HG03196 (cell line): ENCODE results near the gene A2ML1.
"Not testable (repeated sequence)": the region's sequence is repeated elsewhere in the genome, so short reads cannot be mapped to it uniquely, and the experiment has no call there.

Experiments used
- ATAC-seq: cut with Tn5 transposase; IDR thresholded peaks from one replicate; pipeline ENCODE4 v1.9.1; 2021; ENCODE audit not compliant: unreplicated experiment

A2ML1 gene

DNA sequence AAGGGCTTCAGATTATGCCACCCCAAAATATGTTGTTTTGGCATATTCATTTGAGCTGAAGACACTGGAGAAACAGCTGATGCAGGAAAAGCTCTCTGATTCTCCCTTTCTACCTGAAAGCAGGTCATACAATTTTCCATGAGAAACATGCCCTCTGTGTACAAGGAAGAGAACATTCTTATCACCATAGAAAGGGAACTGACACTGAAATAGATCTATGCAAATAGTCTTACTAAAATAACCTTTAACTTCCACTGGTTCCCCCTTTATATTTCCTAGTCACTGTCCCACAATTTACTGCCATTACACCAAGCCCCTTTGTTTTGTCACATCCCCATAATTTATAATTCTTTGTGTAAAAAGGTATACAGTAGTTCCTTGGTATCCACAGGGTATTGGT lies 82.2 kb downstream of the A2ML1 start:
- ATAC-seq = no peak

DNA sequence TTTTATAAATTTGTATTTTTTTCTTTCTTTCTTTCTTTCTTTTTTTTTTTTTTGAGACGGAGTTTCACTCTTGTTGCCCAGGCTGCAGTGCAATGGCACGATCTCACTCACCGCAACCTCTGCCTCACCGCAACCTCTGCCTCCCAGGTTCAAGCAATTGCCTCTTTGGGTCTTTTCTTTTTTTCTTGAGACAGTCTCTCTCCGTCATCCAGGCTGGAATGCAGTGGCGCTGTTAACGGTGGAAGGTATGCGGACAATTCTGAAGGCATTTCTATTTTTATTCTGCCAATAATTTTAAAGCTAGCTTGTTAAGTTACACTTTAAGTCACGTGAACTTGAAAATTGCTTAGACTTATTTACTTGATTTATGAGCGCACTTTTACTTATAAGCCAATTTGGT lies 83.1 kb downstream of the A2ML1 start:
- no peak for ATAC-seq

DNA sequence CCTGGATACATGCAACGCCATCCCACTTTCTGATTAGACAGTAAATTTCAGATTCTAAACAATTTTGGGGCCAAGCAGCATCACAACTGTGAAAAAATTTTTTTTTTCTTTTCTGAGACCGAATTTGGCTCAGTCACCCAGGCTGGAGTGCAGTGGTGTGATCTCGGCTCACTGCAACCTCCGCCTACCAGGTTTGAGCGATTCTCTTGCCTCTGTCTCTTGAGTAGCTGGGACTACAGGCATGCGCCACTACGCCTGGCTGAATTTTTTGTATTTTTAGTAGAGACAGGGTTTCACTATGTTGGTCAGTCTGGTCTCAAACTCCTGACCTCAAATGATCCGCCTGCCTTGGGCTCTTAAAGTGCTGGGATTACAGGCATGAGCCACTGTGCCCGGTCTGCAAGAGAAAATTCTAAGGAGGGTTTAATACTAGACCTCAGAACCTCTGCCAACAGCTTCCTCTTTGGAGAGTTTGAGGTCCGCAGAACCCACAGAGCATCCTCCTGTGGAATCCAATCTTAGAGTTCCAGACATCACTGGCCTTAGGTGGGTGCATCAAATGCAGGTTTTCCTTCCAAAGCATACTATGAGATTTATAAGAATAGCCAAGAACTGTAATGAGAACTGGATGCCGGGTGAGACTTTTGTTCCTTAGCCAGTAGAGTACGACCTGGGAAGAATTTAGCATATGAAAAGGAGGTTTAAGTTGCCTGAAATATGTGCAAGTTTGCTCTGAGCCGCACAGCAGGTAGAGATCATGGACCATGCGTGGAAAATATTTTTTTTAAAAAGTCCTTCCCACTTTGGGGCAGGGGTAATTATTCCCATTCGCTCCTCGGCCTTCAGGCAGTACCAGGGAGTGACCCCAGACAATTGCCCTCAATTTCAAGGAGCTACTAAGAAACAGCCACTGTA lies 84.1 kb downstream of the A2ML1 start:
- no peak for ATAC-seq

DNA sequence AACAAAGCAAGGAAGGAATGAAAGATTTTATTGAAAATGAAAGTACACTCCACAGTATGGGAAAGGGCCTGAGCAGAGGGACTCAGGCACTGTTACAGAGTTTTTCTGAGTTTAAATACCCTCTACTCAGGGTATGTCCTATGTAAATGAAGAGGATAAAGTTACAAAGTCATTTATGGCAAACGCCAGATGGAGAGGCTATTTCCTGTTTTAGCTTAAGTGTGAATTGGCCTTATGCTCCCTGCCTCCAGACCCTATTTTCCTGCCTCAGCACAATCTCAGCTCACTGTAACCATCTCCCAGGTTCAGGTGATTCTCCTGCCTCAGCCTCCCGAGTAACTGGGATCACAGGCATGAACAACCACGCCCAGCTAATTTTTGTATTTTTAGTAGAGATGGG lies 85.1 kb downstream of the A2ML1 start:
- ATAC-seq = no peak

DNA sequence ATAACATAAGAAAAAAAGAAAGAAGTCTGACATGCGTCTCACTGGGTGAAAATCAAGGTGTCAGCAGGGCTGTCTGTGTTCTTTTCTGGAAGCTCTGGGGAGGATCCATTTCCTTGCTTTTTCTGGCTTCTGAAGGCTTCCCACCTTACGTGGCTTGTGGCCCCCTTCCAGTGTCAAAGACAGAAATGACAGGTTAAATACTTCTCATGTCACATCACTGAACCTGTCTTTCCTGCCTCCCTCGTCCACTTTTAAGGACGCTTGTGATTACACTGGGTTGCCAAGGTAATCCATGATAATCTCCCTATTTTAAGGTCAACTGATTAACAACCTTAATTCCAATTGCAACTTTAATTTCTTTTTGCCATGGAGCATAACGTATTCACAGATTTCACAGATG lies 87.3 kb downstream of the A2ML1 start:
- no peak for ATAC-seq

DNA sequence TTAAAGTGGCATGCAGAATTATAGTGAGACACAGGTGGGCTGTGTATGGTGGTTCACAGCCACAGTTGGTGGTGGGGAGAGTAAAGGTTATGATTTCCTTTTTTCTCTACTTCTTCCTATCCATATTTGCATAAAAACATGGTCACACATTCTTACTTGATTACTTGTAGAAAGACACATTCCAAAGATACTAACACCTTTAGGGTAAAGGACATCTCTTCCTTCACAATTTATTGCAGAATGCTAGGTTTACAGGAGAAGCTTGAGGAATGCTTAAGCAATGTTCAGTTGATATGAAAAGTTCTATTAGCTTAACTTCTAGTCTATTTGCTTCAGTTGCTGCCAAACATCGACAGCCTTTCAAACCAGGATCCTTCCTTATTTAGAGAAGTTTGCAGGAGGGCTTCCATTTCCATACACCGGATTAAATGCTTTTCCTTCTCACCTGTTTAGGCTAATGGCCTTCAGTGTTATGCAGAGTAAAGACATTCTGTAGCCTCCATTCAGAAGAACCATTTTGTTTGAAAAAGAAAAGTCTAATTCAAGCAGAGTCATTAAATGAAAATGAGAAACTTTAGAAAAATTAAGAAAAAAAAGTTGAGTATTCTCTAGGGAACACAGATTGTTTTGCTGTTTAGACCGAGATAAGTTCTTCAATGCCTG lies 89.3 kb downstream of the A2ML1 start:
- no peak for ATAC-seq

DNA sequence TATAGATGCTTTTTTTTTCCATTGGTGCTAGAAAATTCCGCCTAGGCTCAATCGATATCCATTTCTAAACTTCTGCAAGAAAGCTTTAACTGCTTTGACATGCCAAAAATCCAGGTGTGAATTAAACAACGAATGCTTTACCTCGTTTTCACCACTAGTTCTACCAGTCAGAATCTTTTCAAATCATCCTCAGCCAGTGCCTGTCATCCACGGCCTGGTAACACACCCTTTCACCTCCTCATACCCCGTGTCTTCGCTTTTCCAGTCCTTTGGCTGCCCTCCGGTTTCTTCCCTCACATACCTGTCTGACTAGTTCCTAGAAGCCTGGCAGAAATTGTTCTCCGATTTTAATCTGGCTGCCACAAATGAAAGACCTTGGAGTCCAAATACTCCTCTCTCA lies 90.5 kb downstream of the A2ML1 start:
- no peak for ATAC-seq

DNA sequence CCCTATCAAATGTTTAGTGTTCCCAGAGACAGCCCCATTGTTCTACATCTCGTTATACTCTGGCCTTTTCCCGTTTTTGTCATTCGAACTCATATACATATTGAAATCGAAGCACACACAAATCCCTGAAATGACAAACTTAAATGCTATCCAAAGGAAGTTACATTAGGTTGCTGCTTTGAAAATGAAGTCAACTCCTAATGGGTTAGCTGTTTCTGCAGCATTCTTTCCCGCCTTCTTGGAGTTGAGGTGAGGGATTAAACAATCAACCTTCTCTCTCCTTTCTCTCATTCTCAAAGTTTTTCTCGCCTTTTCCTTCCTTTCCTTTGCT lies 91.2 kb downstream of the A2ML1 start:
- no peak for ATAC-seq

DNA sequence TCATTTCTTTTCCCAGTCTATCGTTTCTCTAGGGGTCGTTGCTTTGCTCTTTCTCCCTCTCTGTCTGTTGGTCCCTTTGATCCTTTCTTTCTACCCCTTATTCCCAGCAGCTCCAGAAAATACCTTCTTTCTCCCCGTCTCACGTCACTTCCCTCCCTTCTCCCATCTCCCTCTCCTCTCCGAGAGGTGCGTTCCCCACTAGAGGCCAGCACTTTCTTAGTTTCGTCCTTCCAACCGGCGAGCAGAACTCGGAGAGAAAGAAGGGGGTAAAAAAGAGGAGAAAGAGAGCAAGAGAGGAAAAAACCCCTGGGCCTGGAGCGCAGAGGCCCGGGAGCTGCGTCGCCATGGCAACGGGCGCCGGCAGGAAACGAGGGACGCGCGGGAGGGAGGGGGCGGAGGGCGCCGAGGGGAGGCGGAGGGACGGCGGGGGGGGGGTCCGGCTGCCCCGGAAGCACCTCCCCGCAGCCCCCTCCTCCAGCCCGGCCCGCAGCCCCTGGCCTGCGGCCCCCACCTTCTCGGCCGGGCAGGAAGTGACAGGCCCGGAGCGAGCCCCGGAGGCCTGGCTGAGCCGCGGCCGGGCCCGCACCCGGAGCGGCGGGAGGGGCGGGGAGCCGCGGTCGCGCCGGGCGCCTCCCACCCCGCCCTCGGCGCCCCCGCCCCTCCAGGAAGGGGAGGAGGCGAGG lies 91.8 kb downstream of the A2ML1 start, which contains the start of gene PHC1:
Gene PHC1 (plus strand): TSS at position 477 of the 683 bp plus-strand sequence. CDS start 3,169 bp downstream, outside the sequence.
- peak; percentile 53 for ATAC-seq

DNA sequence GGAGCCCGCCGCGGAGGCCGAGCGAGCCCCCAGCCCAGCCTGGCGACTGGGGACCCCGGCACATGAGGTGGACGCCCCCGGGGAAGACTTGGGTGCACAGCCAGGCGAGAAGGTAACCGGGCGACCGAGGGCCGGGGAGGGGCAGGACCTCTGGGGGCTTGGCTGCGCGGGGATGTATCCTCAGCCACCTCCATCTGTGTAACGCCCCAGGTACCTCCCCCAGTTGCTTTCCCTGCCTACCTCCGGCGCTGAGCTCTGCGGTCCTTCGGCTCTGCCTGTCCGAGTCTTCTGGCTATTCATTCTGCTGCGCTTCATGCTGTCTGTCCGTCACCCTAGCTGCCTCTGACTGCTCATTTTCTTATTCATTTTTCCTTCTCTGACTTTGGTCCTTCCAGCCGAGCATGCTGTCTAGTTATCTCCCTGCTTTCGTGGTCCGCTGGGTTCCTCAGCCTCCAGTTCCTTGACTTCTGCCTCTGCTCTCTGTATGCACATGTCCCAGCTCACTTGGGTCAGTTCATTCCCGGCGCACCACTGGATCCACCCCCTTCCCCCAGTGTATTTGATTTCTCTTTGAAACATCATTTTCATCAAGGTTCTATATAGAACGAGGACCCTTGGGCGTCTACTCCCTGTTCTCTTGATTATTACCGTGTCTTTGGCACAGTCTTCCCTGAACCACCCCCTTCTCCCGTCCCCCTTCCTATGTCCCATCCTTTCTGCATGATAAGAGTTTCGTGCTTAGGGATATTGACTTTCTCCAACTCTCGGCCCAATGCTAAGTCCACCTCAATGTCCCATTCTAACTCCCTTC lies 92.5 kb downstream of the A2ML1 start:
- ATAC-seq = peak; percentile 66

DNA sequence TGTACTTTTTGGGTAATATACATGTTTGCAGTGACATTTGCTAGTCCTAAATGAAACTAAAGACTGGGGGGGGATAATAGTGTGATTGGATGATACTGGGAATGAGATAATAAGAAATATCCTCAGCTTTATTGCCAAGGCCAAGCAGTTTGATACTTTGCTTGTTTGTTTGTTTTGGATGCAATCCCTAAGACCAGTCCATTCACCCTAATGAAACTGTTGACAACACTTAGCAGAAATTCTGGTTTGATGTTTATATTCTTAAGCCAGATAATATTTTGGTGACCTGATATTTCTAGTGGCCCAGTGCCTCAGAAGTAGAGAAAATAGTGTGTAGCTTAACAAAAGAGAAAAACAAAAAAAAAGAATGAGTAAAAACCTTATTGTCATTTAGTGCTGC lies 93.7 kb downstream of the A2ML1 start:
- no peak for ATAC-seq

DNA sequence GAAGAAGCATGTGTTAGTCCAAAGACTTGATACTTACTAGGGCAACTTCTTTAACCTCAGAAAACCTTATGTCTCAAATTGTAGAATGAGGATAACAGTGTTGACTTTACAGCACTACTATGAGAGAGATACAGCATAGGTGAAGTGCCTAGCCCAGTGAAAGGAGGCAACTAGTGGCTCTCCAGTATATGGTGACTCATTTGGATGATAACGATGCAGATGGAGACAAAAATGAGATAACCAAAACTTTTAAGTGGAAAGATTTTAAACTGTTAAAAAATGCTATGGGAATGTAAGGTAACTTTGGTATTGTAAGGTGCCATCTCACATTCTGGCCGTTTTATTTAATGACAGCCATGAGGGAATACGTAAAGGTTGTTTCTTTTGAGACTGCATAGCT lies 94.6 kb downstream of the A2ML1 start:
- no peak for ATAC-seq

DNA sequence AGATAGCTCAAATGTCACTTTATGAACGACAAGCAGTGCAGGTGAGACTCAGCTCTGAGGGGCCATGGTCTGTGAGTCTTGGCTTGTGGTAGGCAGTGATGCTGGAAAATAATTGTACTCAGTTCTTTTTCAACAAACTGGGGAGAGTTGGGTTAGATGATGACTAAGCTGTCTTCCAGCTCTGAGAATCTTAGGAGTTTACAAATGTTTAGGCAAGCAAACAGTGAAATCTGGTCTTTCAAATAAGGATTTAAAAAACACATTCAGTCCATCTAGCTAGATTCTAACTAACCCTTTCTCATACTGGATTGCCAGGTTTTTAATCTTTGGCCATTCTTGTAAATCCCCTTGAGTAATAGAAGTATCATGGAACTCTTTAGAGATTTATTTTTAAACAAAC lies 95.3 kb downstream of the A2ML1 start:
- ATAC-seq = no peak

DNA sequence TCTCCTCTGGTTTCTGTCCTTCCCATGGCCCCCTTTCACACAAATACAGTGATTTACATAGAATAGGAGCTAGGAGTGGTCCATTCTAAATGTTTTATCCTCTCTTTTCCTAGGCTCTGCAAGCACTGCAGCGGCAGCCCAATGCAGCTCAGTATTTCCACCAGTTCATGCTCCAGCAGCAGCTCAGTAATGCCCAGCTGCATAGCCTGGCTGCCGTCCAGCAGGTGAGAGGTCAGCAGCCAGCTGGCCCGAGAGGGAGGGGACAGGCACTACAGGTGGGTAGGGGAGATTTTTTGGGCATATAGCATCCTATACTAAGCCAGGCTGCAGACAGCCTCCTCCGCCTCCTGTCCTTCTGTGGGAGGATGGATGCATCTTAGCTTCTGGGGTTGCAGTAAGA lies 97.2 kb downstream of the A2ML1 start:
- not testable (repeated sequence) for ATAC-seq

DNA sequence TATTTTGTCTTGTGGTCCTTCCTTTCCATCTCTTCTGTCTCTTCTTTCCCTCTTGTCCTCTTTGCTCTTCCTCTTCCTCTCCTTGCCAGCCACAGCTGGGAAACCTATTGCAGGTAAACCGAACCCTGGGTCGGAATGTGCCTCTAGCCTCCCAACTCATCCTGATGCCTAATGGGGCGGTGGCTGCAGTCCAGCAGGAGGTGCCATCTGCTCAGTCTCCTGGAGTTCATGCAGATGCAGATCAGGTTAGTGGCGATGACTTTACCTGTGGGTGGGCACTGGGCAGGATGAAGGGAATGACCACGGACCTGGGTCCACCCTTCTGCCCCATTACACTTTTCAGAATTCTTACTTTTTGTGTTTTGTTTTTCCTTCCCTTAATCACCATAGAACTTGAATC lies 100.1 kb downstream of the A2ML1 start:
- ATAC-seq = no peak
